ENCODE data around the gene IQSEC1. TPM values are rescaled to one million over a fixed set of nuclear protein-coding genes. Genes with fewer than 3 reads are reported as not detected.

Gene IQSEC1
- total and polyA plus RNA-seq, 2 experiments from 2014 or later = 8.0 to 51.9 TPM

DNA sequence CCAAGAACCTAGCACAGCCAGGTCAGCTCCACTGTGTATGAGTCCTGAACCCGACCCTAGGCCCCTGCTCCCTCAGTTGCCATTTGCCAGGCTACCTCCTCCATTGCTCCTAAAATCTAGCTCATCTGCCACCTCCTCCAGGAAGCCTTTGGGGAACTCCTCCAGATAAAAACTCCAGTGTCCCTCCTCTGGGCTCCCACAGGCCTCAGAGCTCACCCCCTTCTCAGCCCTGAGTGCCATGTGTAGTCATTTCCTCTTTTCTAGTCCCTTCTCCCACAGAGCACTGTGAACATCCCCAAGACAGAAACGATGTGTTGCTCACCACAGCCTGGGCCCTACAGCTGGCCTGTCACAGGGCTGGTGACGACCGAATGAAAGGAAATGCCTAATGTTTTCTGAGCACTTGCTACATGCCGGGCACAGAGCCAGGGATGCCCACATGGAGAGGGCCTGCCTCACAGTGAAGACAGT, 61.0 kb downstream of the IQSEC1 start:
- Mint-ChIP-seq H3K4me3 (no peak overlapping the region), H3K36me3 (ENCODE audit: low read depth) (no peaks in the 10 kb centered on the region; the same call in 2 of the 3 replicates), H3K9me3 (no peaks in the 10 kb centered on the region), H3K27ac (0 out of 2 replicates have a peak overlapping the region, but pooled peaks have one; percentile 30), H3K27me3 (ENCODE audit: insufficient read depth, low read depth, poor library complexity) (peaks cover 9% of the 10 kb centered on the region), H3K4me1 (peaks cover 35% of the 10 kb centered on the region)
- Histone ChIP-seq H3K79me2 (replicated peaks; ENCODE audit: insufficient read depth) (no peaks in the 10 kb centered on the region), H3K27me3 (ENCODE audit: insufficient read depth) (no peaks in the 10 kb centered on the region), H3K27ac (ENCODE audit: low read depth) (no peak overlapping the region), H4K20me1 (replicated peaks; ENCODE audit: insufficient read depth) (no peaks in the 10 kb centered on the region), H3K9me2 (ENCODE audit: insufficient read depth) (no peaks in the 10 kb centered on the region), H3K4me2 (0 out of 2 replicates have a peak overlapping the region, but pooled peaks have one; percentile 29), H3K4me3 (no peak overlapping the region), H3K36me3 (ENCODE audit: insufficient read depth) (no peaks in the 10 kb centered on the region), H3F3A (replicated peaks; ENCODE audit: low read depth) (no peaks in the 10 kb centered on the region), H2AFZ (no peak overlapping the region), H3K4me1 (ENCODE audit: insufficient read depth) (peaks cover 13% of the 10 kb centered on the region)
- TF ChIP-seq REST (IDR thresholded peaks at IDR 0.05; ENCODE audit: unreplicated experiment) (no peak), JUNB (IDR thresholded peaks at IDR 0.05; ENCODE audit: unreplicated experiment) (no peak)
- TF ChIP-seq, protein P1, sequence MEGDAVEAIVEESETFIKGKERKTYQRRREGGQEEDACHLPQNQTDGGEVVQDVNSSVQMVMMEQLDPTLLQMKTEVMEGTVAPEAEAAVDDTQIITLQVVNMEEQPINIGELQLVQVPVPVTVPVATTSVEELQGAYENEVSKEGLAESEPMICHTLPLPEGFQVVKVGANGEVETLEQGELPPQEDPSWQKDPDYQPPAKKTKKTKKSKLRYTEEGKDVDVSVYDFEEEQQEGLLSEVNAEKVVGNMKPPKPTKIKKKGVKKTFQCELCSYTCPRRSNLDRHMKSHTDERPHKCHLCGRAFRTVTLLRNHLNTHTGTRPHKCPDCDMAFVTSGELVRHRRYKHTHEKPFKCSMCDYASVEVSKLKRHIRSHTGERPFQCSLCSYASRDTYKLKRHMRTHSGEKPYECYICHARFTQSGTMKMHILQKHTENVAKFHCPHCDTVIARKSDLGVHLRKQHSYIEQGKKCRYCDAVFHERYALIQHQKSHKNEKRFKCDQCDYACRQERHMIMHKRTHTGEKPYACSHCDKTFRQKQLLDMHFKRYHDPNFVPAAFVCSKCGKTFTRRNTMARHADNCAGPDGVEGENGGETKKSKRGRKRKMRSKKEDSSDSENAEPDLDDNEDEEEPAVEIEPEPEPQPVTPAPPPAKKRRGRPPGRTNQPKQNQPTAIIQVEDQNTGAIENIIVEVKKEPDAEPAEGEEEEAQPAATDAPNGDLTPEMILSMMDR (conservative IDR thresholded peaks at IDR 0.05; ENCODE audit: low read depth in 2 of 2) = no peak
- ATAC-seq = no peak
- no peak for DNase-seq (ENCODE audit: low spot score)

GRCh38 chr3:13011573-13012220, 61.5 kb downstream of the IQSEC1 start:
- H3K4me2 ChIP-seq = 0 out of 2 replicates have a peak overlapping the region, but pooled peaks have one; percentile 29
- no peaks in the 10 kb centered on the region for H4K20me1 ChIP-seq (replicated peaks; ENCODE audit: insufficient read depth)
- no peaks in the 10 kb centered on the region for H3K79me2 ChIP-seq (replicated peaks; ENCODE audit: insufficient read depth)
- Mint-ChIP-seq H3K27ac (0 out of 2 replicates have a peak overlapping the region, but pooled peaks have one; percentile 30), H3K9me3 (no peaks in the 10 kb centered on the region), H3K4me1 (peaks cover 31% of the 10 kb centered on the region), H3K4me3 (no peak overlapping the region), H3K36me3 (ENCODE audit: low read depth) (no peaks in the 10 kb centered on the region; the same call in 2 of the 3 replicates), H3K27me3 (ENCODE audit: insufficient read depth, low read depth, poor library complexity) (peaks cover 9% of the 10 kb centered on the region)
- peak; percentile 35 for DNase-seq (ENCODE audit: low spot score)
- no peaks in the 10 kb centered on the region for H3K36me3 ChIP-seq (ENCODE audit: insufficient read depth)
- no peak overlapping the region for H2AFZ ChIP-seq
- H3F3A ChIP-seq (replicated peaks; ENCODE audit: low read depth) = no peaks in the 10 kb centered on the region
- no peak overlapping the region for H3K27ac ChIP-seq (ENCODE audit: low read depth)
- no peaks in the 10 kb centered on the region for H3K27me3 ChIP-seq (ENCODE audit: insufficient read depth)
- ATAC-seq = peak; percentile 49
- H3K9me2 ChIP-seq (ENCODE audit: insufficient read depth) = no peaks in the 10 kb centered on the region
- no peak overlapping the region for H3K4me3 ChIP-seq
- peaks cover 13% of the 10 kb centered on the region for H3K4me1 ChIP-seq (ENCODE audit: insufficient read depth)
- TF ChIP-seq ZNF114 (CRISPR knock-in tag; IDR thresholded peaks at IDR 0.05) (no peak), CREB1 (CRISPR knock-in tag; IDR thresholded peaks at IDR 0.05; ENCODE audit: low read depth) (no peak), ZNF331 (CRISPR knock-in tag; IDR thresholded peaks at IDR 0.05; ENCODE audit: low read depth) (no peak)
- TF ChIP-seq, protein P2, sequence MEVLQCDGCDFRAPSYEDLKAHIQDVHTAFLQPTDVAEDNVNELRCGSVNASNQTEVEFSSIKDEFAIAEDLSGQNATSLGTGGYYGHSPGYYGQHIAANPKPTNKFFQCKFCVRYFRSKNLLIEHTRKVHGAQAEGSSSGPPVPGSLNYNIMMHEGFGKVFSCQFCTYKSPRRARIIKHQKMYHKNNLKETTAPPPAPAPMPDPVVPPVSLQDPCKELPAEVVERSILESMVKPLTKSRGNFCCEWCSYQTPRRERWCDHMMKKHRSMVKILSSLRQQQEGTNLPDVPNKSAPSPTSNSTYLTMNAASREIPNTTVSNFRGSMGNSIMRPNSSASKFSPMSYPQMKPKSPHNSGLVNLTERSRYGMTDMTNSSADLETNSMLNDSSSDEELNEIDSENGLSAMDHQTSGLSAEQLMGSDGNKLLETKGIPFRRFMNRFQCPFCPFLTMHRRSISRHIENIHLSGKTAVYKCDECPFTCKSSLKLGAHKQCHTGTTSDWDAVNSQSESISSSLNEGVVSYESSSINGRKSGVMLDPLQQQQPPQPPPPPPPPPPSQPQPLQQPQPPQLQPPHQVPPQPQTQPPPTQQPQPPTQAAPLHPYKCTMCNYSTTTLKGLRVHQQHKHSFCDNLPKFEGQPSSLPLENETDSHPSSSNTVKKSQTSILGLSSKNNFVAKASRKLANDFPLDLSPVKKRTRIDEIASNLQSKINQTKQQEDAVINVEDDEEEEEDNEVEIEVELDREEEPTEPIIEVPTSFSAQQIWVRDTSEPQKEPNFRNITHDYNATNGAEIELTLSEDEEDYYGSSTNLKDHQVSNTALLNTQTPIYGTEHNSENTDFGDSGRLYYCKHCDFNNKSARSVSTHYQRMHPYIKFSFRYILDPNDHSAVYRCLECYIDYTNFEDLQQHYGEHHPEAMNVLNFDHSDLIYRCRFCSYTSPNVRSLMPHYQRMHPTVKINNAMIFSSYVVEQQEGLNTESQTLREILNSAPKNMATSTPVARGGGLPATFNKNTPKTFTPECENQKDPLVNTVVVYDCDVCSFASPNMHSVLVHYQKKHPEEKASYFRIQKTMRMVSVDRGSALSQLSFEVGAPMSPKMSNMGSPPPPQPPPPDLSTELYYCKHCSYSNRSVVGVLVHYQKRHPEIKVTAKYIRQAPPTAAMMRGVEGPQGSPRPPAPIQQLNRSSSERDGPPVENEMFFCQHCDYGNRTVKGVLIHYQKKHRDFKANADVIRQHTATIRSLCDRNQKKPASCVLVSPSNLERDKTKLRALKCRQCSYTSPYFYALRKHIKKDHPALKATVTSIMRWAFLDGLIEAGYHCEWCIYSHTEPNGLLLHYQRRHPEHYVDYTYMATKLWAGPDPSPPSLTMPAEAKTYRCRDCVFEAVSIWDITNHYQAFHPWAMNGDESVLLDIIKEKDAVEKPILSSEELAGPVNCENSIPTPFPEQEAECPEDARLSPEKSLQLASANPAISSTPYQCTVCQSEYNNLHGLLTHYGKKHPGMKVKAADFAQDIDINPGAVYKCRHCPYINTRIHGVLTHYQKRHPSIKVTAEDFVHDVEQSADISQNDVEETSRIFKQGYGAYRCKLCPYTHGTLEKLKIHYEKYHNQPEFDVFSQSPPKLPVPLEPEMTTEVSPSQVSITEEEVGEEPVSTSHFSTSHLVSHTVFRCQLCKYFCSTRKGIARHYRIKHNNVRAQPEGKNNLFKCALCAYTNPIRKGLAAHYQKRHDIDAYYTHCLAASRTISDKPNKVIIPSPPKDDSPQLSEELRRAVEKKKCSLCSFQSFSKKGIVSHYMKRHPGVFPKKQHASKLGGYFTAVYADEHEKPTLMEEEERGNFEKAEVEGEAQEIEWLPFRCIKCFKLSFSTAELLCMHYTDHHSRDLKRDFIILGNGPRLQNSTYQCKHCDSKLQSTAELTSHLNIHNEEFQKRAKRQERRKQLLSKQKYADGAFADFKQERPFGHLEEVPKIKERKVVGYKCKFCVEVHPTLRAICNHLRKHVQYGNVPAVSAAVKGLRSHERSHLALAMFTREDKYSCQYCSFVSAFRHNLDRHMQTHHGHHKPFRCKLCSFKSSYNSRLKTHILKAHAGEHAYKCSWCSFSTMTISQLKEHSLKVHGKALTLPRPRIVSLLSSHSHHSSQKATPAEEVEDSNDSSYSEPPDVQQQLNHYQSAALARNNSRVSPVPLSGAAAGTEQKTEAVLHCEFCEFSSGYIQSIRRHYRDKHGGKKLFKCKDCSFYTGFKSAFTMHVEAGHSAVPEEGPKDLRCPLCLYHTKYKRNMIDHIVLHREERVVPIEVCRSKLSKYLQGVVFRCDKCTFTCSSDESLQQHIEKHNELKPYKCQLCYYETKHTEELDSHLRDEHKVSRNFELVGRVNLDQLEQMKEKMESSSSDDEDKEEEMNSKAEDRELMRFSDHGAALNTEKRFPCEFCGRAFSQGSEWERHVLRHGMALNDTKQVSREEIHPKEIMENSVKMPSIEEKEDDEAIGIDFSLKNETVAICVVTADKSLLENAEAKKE (CRISPR knock-in tag; IDR thresholded peaks at IDR 0.05) = no peak
- TF ChIP-seq, protein P3, sequence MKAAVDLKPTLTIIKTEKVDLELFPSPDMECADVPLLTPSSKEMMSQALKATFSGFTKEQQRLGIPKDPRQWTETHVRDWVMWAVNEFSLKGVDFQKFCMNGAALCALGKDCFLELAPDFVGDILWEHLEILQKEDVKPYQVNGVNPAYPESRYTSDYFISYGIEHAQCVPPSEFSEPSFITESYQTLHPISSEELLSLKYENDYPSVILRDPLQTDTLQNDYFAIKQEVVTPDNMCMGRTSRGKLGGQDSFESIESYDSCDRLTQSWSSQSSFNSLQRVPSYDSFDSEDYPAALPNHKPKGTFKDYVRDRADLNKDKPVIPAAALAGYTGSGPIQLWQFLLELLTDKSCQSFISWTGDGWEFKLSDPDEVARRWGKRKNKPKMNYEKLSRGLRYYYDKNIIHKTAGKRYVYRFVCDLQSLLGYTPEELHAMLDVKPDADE (IDR thresholded peaks at IDR 0.05) = no peak
